HCT116 (cell line): ENCODE results near the gene SLC4A7. TPM values are rescaled to one million over a fixed set of nuclear protein-coding genes. Genes with fewer than 3 reads are reported as not detected.

ENCODE experiments used
- ATAC-seq: fragments of 200-7000 bp; cut with Tn5 transposase; 2 replicates; pipeline ENCODE4 v1.9.1; 2020; ENCODE audit warnings: mild to moderate bottlenecking, moderate library complexity
- Bru-seq: library from RNA; stranded (reverse); fragments of 400-500 nt; gene quantifications from one replicate; lab custom pipeline; 2021; lab: Mats Ljungman, UMichigan
- BruChase-seq, 2 experiments: library from RNA; stranded (reverse); fragments of 400-500 nt; gene quantifications; one replicate each; lab custom pipeline; 2021; lab: Mats Ljungman, UMichigan
- BruUV-seq: library from RNA; stranded (reverse); fragments of 400-500 nt; replicated peaks from 2 replicates; lab custom pipeline; 2021; lab: Mats Ljungman, UMichigan
- CTCF ChIA-PET: fragments of 300-600 bp; sonication (Branson Sonifier 250); formaldehyde crosslinking; loops from one replicate; lab custom pipeline; 2021; ENCODE audit warnings: antibody characterized with exemption; lab: Charles Lee
- POLR2A ChIA-PET: fragments of 300-600, 350-600 bp; sonication (Branson Sonifier 250); formaldehyde crosslinking; loops from one replicate; lab custom pipeline; 2021; ENCODE audit warnings: antibody characterized with exemption; lab: Charles Lee
- RAD21 ChIA-PET, 2 experiments: fragments of 300-600 bp; sonication (Branson Sonifier 250); formaldehyde crosslinking; loops; one replicate each; lab custom pipeline; 2023; ENCODE audit warnings: low total read pairs in 2 of 2; ENCODE audit not compliant: uncharacterized antibody in 2 of 2, unreplicated experiment in 2 of 2, low non-redundant PET in 1 of 2; lab: Charles Lee
- DNase-seq: peaks from one replicate; pipeline ENCODE4 v3.0.0-alpha.2; 2010; ENCODE audit warnings: low read depth, low spot score
- H2AFZ ChIP-seq: fragments of 200-600 bp; shearing (Covaris generic), sonication (generic); 2 replicates; pipeline ENCODE4 v1.6.1; 2017; ENCODE audit warnings: low read depth, mixed run types, mixed read lengths, antibody characterized with exemption, low read length; ENCODE audit not compliant: poor library complexity, severe bottlenecking
- H3K27ac ChIP-seq: 2 replicates; pipeline ENCODE4 v1.5.1; 2012; ENCODE audit warnings: low read depth, low read length
- H3K27me3 ChIP-seq: fragments of 200-600 bp; sonication (generic); 2 replicates; pipeline ENCODE4 v1.6.1; 2016; ENCODE audit warnings: mixed run types, low read length, mixed read lengths; ENCODE audit not compliant: insufficient read depth
- H3K36me3 ChIP-seq, 2 experiments: fragments of 200-500 bp in 1 of 2; fragments of 200-600 bp in 1 of 2; sonication (Bioruptor generic) in 1 of 2; sonication (generic) in 1 of 2; 2 replicates each; pipeline versions ENCODE4 v1.5.1 to v1.6.1; 2014 to 2016; ENCODE audit warnings: low read length in 2 of 2, inconsistent platforms in 1 of 2, mixed read lengths in 1 of 2, mixed run types in 1 of 2; ENCODE audit not compliant: insufficient read depth in 2 of 2, control insufficient read depth in 1 of 2
- H3K4me1 ChIP-seq, 2 experiments: fragments of 200-600 bp in 1 of 2; sonication (generic) in 1 of 2; 2 replicates each; pipeline versions ENCODE4 v1.5.1 to v1.6.1; 2012 to 2017; ENCODE audit warnings: low read length in 2 of 2, inconsistent platforms in 1 of 2, mild to moderate bottlenecking in 1 of 2, mixed read lengths in 1 of 2, mixed run types in 1 of 2, moderate library complexity in 1 of 2; ENCODE audit not compliant: insufficient read depth in 2 of 2, control insufficient read depth in 1 of 2
- H3K4me2 ChIP-seq: fragments of 200-600 bp; sonication (generic); 2 replicates; pipeline ENCODE4 v1.6.1; 2017; ENCODE audit warnings: mixed run types, low read length, mixed read lengths
- H3K4me3 ChIP-seq, 2 experiments: fragments of 200-600 bp in 1 of 2; sonication (generic) in 1 of 2; replicated peaks in 1 of 2; 2 replicates each; pipeline ENCODE4 v1.5.1; 2011 to 2016; ENCODE audit warnings: low read length in 2 of 2, control low read depth in 1 of 2, low read depth in 1 of 2, mild to moderate bottlenecking in 1 of 2, mixed read lengths in 1 of 2, mixed run types in 1 of 2
- H3K79me2 ChIP-seq: fragments of 200-600 bp; sonication (generic); 2 replicates; pipeline ENCODE4 v1.6.1; 2017; ENCODE audit warnings: mild to moderate bottlenecking, mixed run types, low read length, moderate library complexity, mixed read lengths; ENCODE audit not compliant: insufficient read depth
- H3K9ac ChIP-seq: fragments of 200-600 bp; sonication (generic); 2 replicates; pipeline ENCODE4 v1.6.1; 2016; ENCODE audit warnings: low read length, mixed read lengths
- H3K9me2 ChIP-seq: fragments of 200-600 bp; sonication (generic), shearing (Covaris generic); 2 replicates; pipeline ENCODE4 v1.6.1; 2017; ENCODE audit warnings: mixed run types, mild to moderate bottlenecking, moderate library complexity; ENCODE audit not compliant: insufficient read depth
- H3K9me3 ChIP-seq, 2 experiments: fragments of 200-500 bp in 1 of 2; fragments of 200-600 bp in 1 of 2; sonication (Bioruptor generic) in 1 of 2; sonication (generic) in 1 of 2; 2 replicates each; pipeline ENCODE4 v1.6.1; 2014 to 2017; ENCODE audit warnings: low read length in 2 of 2, mixed read lengths in 2 of 2, inconsistent platforms in 1 of 2, low read depth in 1 of 2, mild to moderate bottlenecking in 1 of 2, mixed run types in 1 of 2, moderate library complexity in 1 of 2; ENCODE audit not compliant: control insufficient read depth in 1 of 2, insufficient read depth in 1 of 2
- H4K20me1 ChIP-seq: fragments of 200-600 bp; sonication (generic), shearing (Covaris generic); 2 replicates; pipeline ENCODE4 v1.6.1; 2017; ENCODE audit warnings: mixed run types, mild to moderate bottlenecking, moderate library complexity; ENCODE audit not compliant: insufficient read depth
- CBX3 ChIP-seq: IDR thresholded peaks from 2 replicates; pipeline ENCODE4 v1.6.1; 2012; ENCODE audit warnings: low read depth
- CEBPB ChIP-seq: IDR thresholded peaks from 2 replicates; pipeline ENCODE4 v1.6.1; 2012; ENCODE audit warnings: low read depth
- EGR1 ChIP-seq: IDR thresholded peaks from 2 replicates; pipeline ENCODE4 v1.6.1; 2012; ENCODE audit warnings: low read depth
- ELF1 ChIP-seq: IDR thresholded peaks from 2 replicates; pipeline ENCODE4 v1.6.1; 2012; ENCODE audit warnings: low read depth, borderline replicate concordance
- EZH2 ChIP-seq: fragments of 200-600 bp; sonication (generic); IDR thresholded peaks from 2 replicates; pipeline ENCODE4 v1.6.1; 2017; ENCODE audit warnings: antibody characterized with exemption, mixed run types
- FOSL1 ChIP-seq: IDR thresholded peaks from 2 replicates; pipeline ENCODE4 v1.6.1; 2012; ENCODE audit warnings: low read depth
- POLR2A ChIP-seq: IDR thresholded peaks from 2 replicates; pipeline ENCODE4 v1.7.0; 2011; ENCODE audit warnings: borderline replicate concordance; ENCODE audit not compliant: insufficient read depth, insufficient read length; ENCODE audit errors: extremely low read depth
- POLR2AphosphoS5 ChIP-seq: IDR thresholded peaks from 2 replicates; pipeline ENCODE4 v1.6.1; 2011; ENCODE audit warnings: mild to moderate bottlenecking, low read depth, low read length, moderate library complexity
- SIN3A ChIP-seq: IDR thresholded peaks from 2 replicates; pipeline ENCODE4 v1.6.1; 2012; ENCODE audit warnings: low read depth
- SP1 ChIP-seq: IDR thresholded peaks from 2 replicates; pipeline ENCODE4 v1.6.1; 2012; ENCODE audit warnings: low read depth
- ZFX ChIP-seq: fragments of 450-650 bp; IDR thresholded peaks from 2 replicates; pipeline ENCODE4 v1.6.1; 2017
- intact Hi-C: fragments of 100-400 bp; cut with micrococcal nuclease; formaldehyde crosslinking; loops from 2 replicates; pipeline ENCODE4 v1.10.0; 2022
- long read RNA-seq: library from polyadenylated mRNA; unstranded; transcript quantifications from one replicate; pipeline ENCODE4 v2.0.0, GENCODE V29; 2021; ENCODE audit not compliant: unreplicated experiment
- polyA plus RNA-seq: library from polyadenylated mRNA; unstranded; fragments of >200 nt; gene quantifications from 2 replicates; pipeline ENCODE4 v1.2.1, GENCODE V29; 2012; ENCODE audit warnings: missing spikeins
- total RNA-seq: library from RNA; stranded (reverse); gene quantifications from one replicate; pipeline ENCODE4 v1.2.1, GENCODE V29; 2021; ENCODE audit not compliant: unreplicated experiment
- TF ChIP-seq, protein P1 (sequence below): IDR thresholded peaks from 2 replicates; pipeline ENCODE4 v1.6.1; 2012

SLC4A7 gene
- total RNA-seq (37.6 TPM), Bru-seq, nascent RNA (percentile 86 among the genes with signal in this experiment), BruChase-seq, experiment 1, labeled RNA remaining after a 6-hour chase (percentile 78 among the genes with signal in this experiment), BruChase-seq, experiment 2, labeled RNA remaining after a 2-hour chase (percentile 83 among the genes with signal in this experiment)
- polyA plus RNA-seq, result 9.7 and 12.0 TPM in 2 replicates
- long read RNA-seq, partial matches to known transcripts, result 29 of 36 reads
- long read RNA-seq, other reads (novel, unspliced or antisense), result 4 of 36 reads

DNA sequence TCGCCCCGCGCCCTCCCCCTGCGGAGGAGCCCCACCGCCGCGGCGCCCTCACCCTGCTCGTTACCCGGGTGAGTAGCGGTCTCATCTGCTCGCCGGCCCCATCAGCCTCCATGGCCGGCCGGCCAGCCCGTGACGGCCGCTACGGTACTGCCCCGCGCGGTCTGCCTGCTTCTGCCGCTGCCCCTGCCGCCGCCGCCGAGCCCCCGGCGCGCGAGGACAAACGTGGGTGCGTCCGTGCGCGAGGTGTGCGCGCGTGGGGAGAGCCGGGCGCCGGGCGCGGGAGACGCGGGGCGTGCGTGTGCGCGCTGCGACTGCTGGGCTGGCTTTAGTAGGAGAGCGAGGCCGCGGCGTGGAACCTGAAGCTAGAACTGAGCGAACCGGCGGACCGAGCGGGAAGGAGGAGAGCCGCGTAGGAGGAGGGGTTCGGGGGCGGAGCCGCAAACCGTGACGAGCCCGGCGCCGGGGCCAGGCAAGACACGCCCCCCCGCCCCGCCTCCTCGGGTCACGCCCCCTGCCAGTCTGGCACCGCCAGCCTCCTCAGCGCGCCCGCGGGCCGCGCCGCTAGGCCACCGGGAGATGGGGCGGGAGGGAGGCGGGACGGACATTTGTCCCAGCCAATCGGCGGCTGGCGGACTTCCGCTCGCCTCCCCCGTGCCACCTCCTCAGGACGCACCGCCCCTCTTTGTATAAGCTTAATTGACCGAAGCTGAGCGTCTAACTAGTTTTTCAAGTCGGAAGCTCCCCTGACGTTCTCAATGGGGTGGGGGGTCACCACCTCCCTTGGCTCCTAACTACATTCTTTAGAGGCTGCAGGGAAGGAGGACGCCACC is at the start of gene SLC4A7:
SLC4A7 (minus strand) TSS at position 370 of the 830 bp plus-strand sequence; CDS start at position 112, 258 bp downstream.
- BruUV-seq, result no TSS peak
- Histone ChIP-seq H3K36me3 (no peaks in the 10 kb centered on the region), H4K20me1 (no peaks in the 10 kb centered on the region), H3K9me3 (no peaks in the 10 kb centered on the region), H3K27me3 (no peaks in the 10 kb centered on the region), H3K4me3 (peak within 1 kb of the TSS; percentile 82 to 96), H3K4me2 (peak within 1 kb of the TSS; percentile 93), H3K4me1 (peaks cover 3 to 23% of the 10 kb centered on the region in 2 experiments; a peak in 3 of 4 replicates), H3K9me2 (no peaks in the 10 kb centered on the region), H3K27ac (peak within 1 kb of the TSS; percentile 77), H3K79me2 (peaks cover 47% of the 10 kb centered on the region), H3K9ac (peak within 1 kb of the TSS; percentile 87), H2AFZ (peak within 1 kb of the TSS; percentile 86)
- ATAC-seq (peak; percentile 94), DNase-seq (peak; percentile 86)
- POLR2A ChIA-PET, result interaction anchor here (0.6 to 1.4 kb wide), 8 partner anchors 12 to 197 kb away, joined by 3 to 8 read pairs (median 3); no protein-coding TSS in a partner anchor
- TF ChIP-seq, protein P1, sequence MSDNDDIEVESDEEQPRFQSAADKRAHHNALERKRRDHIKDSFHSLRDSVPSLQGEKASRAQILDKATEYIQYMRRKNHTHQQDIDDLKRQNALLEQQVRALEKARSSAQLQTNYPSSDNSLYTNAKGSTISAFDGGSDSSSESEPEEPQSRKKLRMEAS, result peak; percentile 46; the same call in 1 of the 2 replicates
- TF ChIP-seq SIN3A (peak; percentile 66), ELF1 (no peak), FOSL1 (no peak), EGR1 (peak; percentile 84), POLR2A (peak; percentile 82), EZH2 (no peak), CBX3 (no peak), SP1 (peak; percentile 91), CEBPB (no peak), ZFX (peak; percentile 73; the same call in 1 of the 2 replicates), POLR2AphosphoS5 (peak; percentile 99)
- RAD21 ChIA-PET, result interaction anchor here in 1 of 2 experiments (0.7 kb wide), 1 partner anchor 426 kb away, joined by 3 read pairs; no protein-coding TSS in a partner anchor
- CTCF ChIA-PET, result no interaction called here
- intact Hi-C loops, result loop anchor here (2.0 kb wide), 2 partner anchors 51 to 175 kb away; no protein-coding TSS in a partner anchor
